Heart left ventricle (tissue), 16 donors: ENCODE results near the gene KSR2. TPM values are rescaled to one million over a fixed set of nuclear protein-coding genes. Genes with fewer than 3 reads are reported as not detected.

ENCODE experiments used
- ATAC-seq, 4 donors: fragments of 200-7000 bp; cut with Tn5 transposase; one replicate each; pipeline ENCODE4 v1.9.1; 2020 to 2022; ENCODE audit warnings: moderate library complexity in 4 of 4, mild to moderate bottlenecking in 3 of 4, moderate number of reproducible peaks in 1 of 4
- DNase-seq, 5 donors: peaks; one replicate each; pipeline ENCODE4 v3.0.0-alpha.2; 2020
- H3K27ac ChIP-seq, 12 donors: fragments of 200-600 bp; sonication (generic) in 4 of 12; one replicate each; pipeline versions ENCODE4 v1.5.0 to v1.8.0; 2016 to 2022; ENCODE audit warnings: mild to moderate bottlenecking in 2 of 12
- H3K27me3 ChIP-seq, 9 donors: fragments of 200-600 bp; sonication (generic) in 2 of 9; one replicate each; pipeline versions ENCODE4 v1.5.1 to v1.8.0; 2016 to 2022; ENCODE audit warnings: mild to moderate bottlenecking in 3 of 9
- H3K36me3 ChIP-seq, 9 donors: fragments of 200-600 bp; sonication (generic) in 2 of 9; one replicate each; pipeline versions ENCODE4 v1.5.0 to v1.8.0; 2018 to 2022; ENCODE audit warnings: mild to moderate bottlenecking in 2 of 9
- H3K4me1 ChIP-seq, 12 donors: fragments of 200-600 bp; sonication (generic) in 4 of 12; one replicate each; pipeline versions ENCODE4 v1.5.0 to v1.8.0; 2016 to 2022; ENCODE audit warnings: mild to moderate bottlenecking in 3 of 12
- H3K4me3 ChIP-seq, 12 donors: fragments of 200-600 bp; sonication (generic) in 4 of 12; one replicate each; pipeline versions ENCODE4 v1.5.0 to v1.8.0; 2017 to 2022; ENCODE audit warnings: mild to moderate bottlenecking in 9 of 12, moderate library complexity in 4 of 12
- H3K9me3 ChIP-seq, 12 donors: fragments of 200-600 bp; sonication (generic) in 4 of 12; one replicate each; pipeline versions ENCODE4 v1.5.0 to v1.8.0; 2016 to 2022; ENCODE audit warnings: mild to moderate bottlenecking in 1 of 12
- CTCF ChIP-seq, 12 donors: fragments of 200-600 bp; sonication (generic) in 4 of 12; IDR thresholded peaks; one replicate each; pipeline versions ENCODE4 v1.5.0 to v1.8.0; 2018 to 2022; ENCODE audit warnings: antibody characterized with exemption in 12 of 12, mild to moderate bottlenecking in 5 of 12
- POLR2A ChIP-seq, 2 donors: fragments of 450-650 bp; IDR thresholded peaks; one replicate each; pipeline ENCODE4 v1.6.1; 2017; ENCODE audit warnings: antibody characterized with exemption in 2 of 2, mild to moderate bottlenecking in 2 of 2, moderate library complexity in 2 of 2
- WGBS, 4 donors: extraction: QIAGEN DNeasy Blood & Tissue Kit in 2 of 4; methylation state at CpG; one replicate each; pipeline versions ENCODE4 v1.1.5 to v1.1.7; 2013 to 2018; 5-methylcytosine and 5-hydroxymethylcytosine counted together
- intact Hi-C, 10 donors: fragments of 100-400 bp; cut with DNase I; formaldehyde crosslinking; loops; one replicate each; pipeline versions ENCODE4 v1.11.1 to v1.14.2; 2022
- polyA plus RNA-seq, 2 donors: library from polyadenylated mRNA; stranded (reverse); fragments of 200-250 nt; gene quantifications; one replicate each; pipeline ENCODE4 v1.2.3, GENCODE V29; 2013
- total RNA-seq, 9 donors: library from RNA; depleted of rRNA in 2 of 9; stranded (reverse); fragments of >200 nt in 2 of 9; fragmentation: NEBNext Ultra II Directional in 3 of 9; extraction: Animal tissue kit (Norgen Biotek cat#: 25700) in 3 of 9; gene quantifications; one replicate each; pipeline versions ENCODE4 v1.1.0 to v1.2.4, GENCODE V29; 2016 to 2023
- donor health status: ischemic (EF 13 %, LVEDD 7.1; RV severe dilation, severe dysfunction).
- donor health status: healthy with polysubstance abuse.
- donor health status: DM: no; HTN: yes; CAD: no.
- donor health status: DM: no; HTN: no; CAD: no.
- donor health status: ischemic (EF 25% LVEDD 6.9; RV normal size, moderate dysfunction).
- donor health status: ischemic (EF 25% LVEDD 5.7; RV mildly dilated, moderate dysfunction).
- donor health status: healthy.
- donor health status: DM: yes; HTN: yes; CAD: no.
- donor health status: ischemic (EF 35%, LVEDD 5.7; RV mildly dilated, moderate dysfunction).
- donor health status: nonischemic (EF 11% LVEDD 7.7; RV severe dilation, severe dysfunction).
- donor health status: DM: yes; HTN: yes; CAD: no.
- donor health status: PGD.
- donor health status: ischemic (EF 29% LVEDD 5.4; RV normal size, mild dysfunction).
- donor health status: nonischemic (EF 23%, LVEDD 6.1; RV moderate dilation, normal function).

KSR2 gene
- total and polyA plus RNA-seq, 11 donors, result under 0.01 to 0.02 (median 0.02) TPM; not detected in 8

- H3K4me3 ChIP-seq, result no peak overlapping the region
- no peak for ATAC-seq
- H3K4me1 ChIP-seq, result no peaks in the 10 kb centered on the region
- H3K36me3 ChIP-seq, result no peaks in the 10 kb centered on the region
- DNase-seq, result no peak
- no peak for TF ChIP-seq POLR2A (IDR thresholded peaks at IDR 0.05)
- H3K9me3 ChIP-seq, result no peaks in the 10 kb centered on the region
- intact Hi-C loops, result no loop called here
- H3K27me3 ChIP-seq, result peaks cover 0 to 32% (median 3%) of the 10 kb centered on the region in 9 donors
- WGBS, 4 donors, result 66 to 81% (median 71%) methylated on average over 8 of the region's 8 CpGs
- H3K27ac ChIP-seq, result no peak overlapping the region
Observed at GRCh38 chr12:117662620-117663395, 306.0 kb downstream of the KSR2 start.

- H3K27ac ChIP-seq, result no peak overlapping the region
- no peaks in the 10 kb centered on the region for H3K4me1 ChIP-seq
- TF ChIP-seq CTCF (IDR thresholded peaks at IDR 0.05) (no peak), POLR2A (IDR thresholded peaks at IDR 0.05) (no peak)
- intact Hi-C loops, result no loop called here
- no peaks in the 10 kb centered on the region for H3K9me3 ChIP-seq
- H3K4me3 ChIP-seq, result no peak overlapping the region
- 79 to 84% (median 81%) methylated on average over 6 of the region's 6 CpGs for whole genome bisulfite sequencing, 4 donors
- DNase-seq (no peak), ATAC-seq (no peak)
- H3K27me3 ChIP-seq, result peaks cover 0 to 26% (median 2%) of the 10 kb centered on the region in 9 donors
- no peaks in the 10 kb centered on the region for H3K36me3 ChIP-seq
Observed at GRCh38 chr12:117662220-117662619, 306.6 kb downstream of the KSR2 start.

- ATAC-seq, result no peak
Observed at GRCh38 chr12:117661471-117661870, 307.3 kb downstream of the KSR2 start.

GRCh38 chr12:117660896-117661295, 307.9 kb downstream of the KSR2 start:
- Histone ChIP-seq H3K4me1 (no peaks in the 10 kb centered on the region), H3K4me3 (no peak overlapping the region), H3K9me3 (no peaks in the 10 kb centered on the region), H3K36me3 (no peaks in the 10 kb centered on the region), H3K27me3 (peaks cover 0 to 16% (median 0%) of the 10 kb centered on the region in 9 donors), H3K27ac (no peak overlapping the region)
- DNase-seq, result no peak
- ATAC-seq, result no peak
- 56 to 74% (median 66%) methylated on average over 3 of the region's 3 CpGs for WGBS, 4 donors
- TF ChIP-seq POLR2A (IDR thresholded peaks at IDR 0.05), result no peak
- TF ChIP-seq CTCF (IDR thresholded peaks at IDR 0.05), result no peak
- intact Hi-C loops, result no loop called here

More at GRCh38 chr12:117661471-117661870, 307.3 kb downstream of the KSR2 start:
- Histone ChIP-seq H3K27me3 (peaks cover 0 to 21% (median 2%) of the 10 kb centered on the region in 9 donors), H3K4me3 (no peak overlapping the region), H3K27ac (no peak overlapping the region), H3K9me3 (no peaks in the 10 kb centered on the region), H3K36me3 (no peaks in the 10 kb centered on the region), H3K4me1 (no peaks in the 10 kb centered on the region)
- intact Hi-C loops, result no loop called here
- DNase-seq, result no peak
- 42 to 48% (median 45%) methylated on average over 3 of the region's 3 CpGs for WGBS, 4 donors
- TF ChIP-seq POLR2A (IDR thresholded peaks at IDR 0.05) (no peak), CTCF (IDR thresholded peaks at IDR 0.05) (no peak)
